Activated T-cell treated with anti-CD3 and anti-CD28 coated beads, Interleukin-2, amount 50 U/mL, for 24 hours (primary cell): ENCODE data around the gene ADAM12.
"Not testable (repeated sequence)": the region's sequence is repeated elsewhere in the genome, so short reads cannot be mapped to it uniquely, and the experiment has no call there.

ENCODE experiments used
- DNase-seq: peaks from one replicate; pipeline ENCODE4 v3.0.0-alpha.2; 2020
- H3K27ac Mint-ChIP-seq: 2 replicates; pipeline ENCODE4 v1.8.0; 2020; ENCODE audit warnings: mild to moderate bottlenecking, mixed read lengths
- H3K27me3 Mint-ChIP-seq: 2 replicates; pipeline ENCODE4 v1.8.0; 2020; ENCODE audit warnings: mixed read lengths
- H3K36me3 Mint-ChIP-seq: 2 replicates; pipeline ENCODE4 v1.8.0; 2020; ENCODE audit warnings: low read depth, mixed read lengths
- H3K4me1 Mint-ChIP-seq: 2 replicates; pipeline ENCODE4 v1.8.0; 2020; ENCODE audit warnings: low read depth, mixed read lengths
- H3K4me3 Mint-ChIP-seq: 2 replicates; pipeline ENCODE4 v1.8.0; 2020; ENCODE audit warnings: mild to moderate bottlenecking, moderate library complexity, mixed read lengths
- H3K9me3 Mint-ChIP-seq: 2 replicates; pipeline ENCODE4 v1.8.0; 2020; ENCODE audit warnings: mixed read lengths

Gene ADAM12

DNA sequence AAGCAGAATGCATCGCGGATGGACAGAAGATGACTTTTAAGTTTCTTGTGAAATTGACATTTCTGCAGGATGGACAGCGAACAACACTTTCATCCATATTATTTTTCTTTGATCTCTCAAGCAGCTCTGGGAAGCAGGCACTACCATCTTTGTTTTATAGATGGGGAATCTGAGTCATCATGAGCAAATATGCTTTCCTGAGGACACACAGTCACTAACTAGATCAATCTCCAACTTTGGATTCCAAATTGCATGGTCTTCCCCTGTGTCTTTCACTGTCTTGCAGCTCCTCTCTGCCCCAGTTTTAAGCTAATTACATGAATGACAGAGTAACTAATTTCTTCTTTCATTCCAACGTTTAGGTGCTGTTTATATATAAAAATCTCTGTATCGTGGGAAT is 201.5 kb downstream of the ADAM12 start:
- no peak overlapping the region for H3K4me3 Mint-ChIP-seq
- H3K27ac Mint-ChIP-seq: no peak overlapping the region
- no peaks in the 10 kb centered on the region for H3K36me3 Mint-ChIP-seq
- H3K4me1 Mint-ChIP-seq: no peaks in the 10 kb centered on the region
- H3K9me3 Mint-ChIP-seq: no peaks in the 10 kb centered on the region
- DNase-seq: no peak
- H3K27me3 Mint-ChIP-seq: peaks cover 6% of the 10 kb centered on the region

DNA sequence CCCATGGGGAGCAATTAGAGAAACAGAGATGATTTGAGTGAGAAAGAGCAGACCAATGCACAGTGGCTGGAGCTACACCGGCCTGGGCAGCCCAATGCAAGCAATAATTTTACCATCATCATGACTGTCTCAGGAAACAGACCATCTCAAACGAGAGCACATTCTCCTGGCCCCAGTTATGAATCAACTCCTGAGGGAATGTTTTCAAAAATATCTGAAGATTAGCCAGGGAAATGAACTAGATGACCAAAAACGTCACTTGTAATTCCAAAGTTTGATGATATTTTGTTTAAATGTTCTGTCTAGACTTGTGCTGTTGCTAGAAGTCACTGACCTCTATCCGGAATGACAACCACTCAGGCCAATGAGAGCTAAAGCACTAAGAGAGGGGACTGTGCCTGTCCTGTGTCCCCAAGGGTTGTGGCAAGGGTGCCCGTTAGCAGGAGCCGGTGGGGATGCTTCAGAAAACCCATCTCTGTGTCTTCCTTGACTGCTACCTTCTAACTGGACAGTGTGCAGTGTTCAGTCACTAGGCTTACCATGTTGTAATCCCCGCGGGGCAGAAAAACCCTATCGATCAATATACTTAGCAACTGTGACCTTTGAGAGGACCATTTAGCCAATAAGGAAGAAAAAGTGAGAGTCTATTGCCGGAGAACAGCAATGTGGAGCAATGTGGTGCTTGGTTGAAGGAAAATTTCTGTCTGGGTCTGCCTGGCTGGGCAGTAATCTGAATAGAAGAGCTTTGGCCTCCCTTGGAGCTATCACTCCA is 202.4 kb downstream of the ADAM12 start:
- Mint-ChIP-seq H3K27ac (no peak overlapping the region), H3K36me3 (no peaks in the 10 kb centered on the region), H3K27me3 (peaks cover 6% of the 10 kb centered on the region), H3K4me3 (no peak overlapping the region), H3K4me1 (no peaks in the 10 kb centered on the region), H3K9me3 (no peaks in the 10 kb centered on the region)
- DNase-seq: no peak

DNA sequence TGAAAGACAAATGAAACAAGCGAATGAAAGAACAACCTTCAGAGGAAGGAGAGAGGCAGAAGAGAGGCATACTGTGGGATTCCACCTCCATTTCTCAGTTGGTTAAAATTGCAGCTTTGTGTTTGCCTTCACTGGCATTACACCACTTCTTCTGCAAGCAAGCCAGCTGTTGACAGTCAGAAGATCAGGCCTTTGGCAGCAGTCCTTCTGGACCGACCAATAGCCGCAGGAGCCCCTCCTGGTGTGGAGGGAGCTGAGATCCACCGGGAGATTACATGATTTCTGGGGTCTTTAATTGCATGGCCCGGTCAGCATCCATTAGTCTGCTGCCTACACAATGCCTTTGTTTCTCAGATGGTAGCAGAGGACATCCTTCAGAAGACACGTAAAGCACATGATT is 206.7 kb downstream of the ADAM12 start:
- no peaks in the 10 kb centered on the region for H3K27me3 Mint-ChIP-seq
- H3K4me3 Mint-ChIP-seq: no peak overlapping the region
- H3K27ac Mint-ChIP-seq: no peak overlapping the region
- no peaks in the 10 kb centered on the region for H3K9me3 Mint-ChIP-seq
- H3K36me3 Mint-ChIP-seq: no peaks in the 10 kb centered on the region
- no peak for DNase-seq
- H3K4me1 Mint-ChIP-seq: no peaks in the 10 kb centered on the region

DNA sequence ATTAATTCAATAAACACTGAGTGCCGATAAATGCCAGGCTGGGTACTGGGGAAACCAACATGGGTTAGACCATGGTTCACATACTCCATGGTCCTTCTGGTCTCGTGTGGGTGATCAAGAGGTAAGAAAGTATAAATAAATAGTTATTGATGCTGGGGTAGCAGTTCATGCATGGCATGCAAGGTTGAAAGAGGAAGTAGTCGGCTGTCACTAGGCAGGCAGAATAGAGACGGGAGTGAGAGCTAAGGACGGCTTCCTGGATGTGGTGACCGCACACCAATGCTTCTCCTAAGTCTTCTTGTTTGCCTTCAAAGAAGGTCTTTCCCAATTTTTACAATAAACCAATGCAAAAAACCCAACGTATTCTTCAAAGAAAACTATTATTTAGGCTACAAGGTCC is 208.6 kb downstream of the ADAM12 start:
- H3K36me3 Mint-ChIP-seq: no peaks in the 10 kb centered on the region
- H3K4me1 Mint-ChIP-seq: no peaks in the 10 kb centered on the region
- H3K9me3 Mint-ChIP-seq: no peaks in the 10 kb centered on the region
- H3K27me3 Mint-ChIP-seq: no peaks in the 10 kb centered on the region
- no peak overlapping the region for H3K27ac Mint-ChIP-seq
- no peak for DNase-seq
- H3K4me3 Mint-ChIP-seq: no peak overlapping the region

DNA sequence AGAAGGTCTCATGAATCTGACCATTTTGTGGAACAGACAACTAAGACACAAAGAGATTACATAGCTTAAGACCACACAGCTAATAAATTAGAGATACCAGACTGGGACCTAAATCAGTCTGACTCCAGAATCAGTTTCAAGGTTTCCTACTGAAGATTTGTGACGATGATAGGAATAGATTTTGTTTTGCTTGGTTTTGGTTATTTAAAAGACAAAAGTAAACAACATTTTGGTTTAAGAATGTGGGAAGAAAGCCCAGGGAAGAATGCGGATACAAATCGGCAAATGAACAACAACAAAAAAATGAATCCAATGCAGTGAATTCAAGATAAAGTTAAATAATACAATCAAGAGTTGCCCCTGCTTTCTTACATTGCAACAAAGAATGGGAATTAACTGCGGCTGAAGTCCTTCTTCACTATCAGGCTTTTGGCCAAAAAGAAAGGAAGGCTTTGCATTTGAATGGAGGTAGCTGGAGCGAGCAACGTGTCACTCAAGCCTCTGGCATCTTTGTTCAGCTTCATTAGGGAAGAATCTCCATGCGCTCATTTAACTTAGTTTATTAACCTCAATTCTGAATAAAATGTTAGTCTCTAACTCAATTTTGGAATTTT is 210.8 kb downstream of the ADAM12 start:
- no peaks in the 10 kb centered on the region for H3K4me1 Mint-ChIP-seq
- no peak for DNase-seq
- no peak overlapping the region for H3K27ac Mint-ChIP-seq
- no peak overlapping the region for H3K4me3 Mint-ChIP-seq
- H3K36me3 Mint-ChIP-seq: no peaks in the 10 kb centered on the region
- H3K27me3 Mint-ChIP-seq: no peaks in the 10 kb centered on the region
- no peaks in the 10 kb centered on the region for H3K9me3 Mint-ChIP-seq

DNA sequence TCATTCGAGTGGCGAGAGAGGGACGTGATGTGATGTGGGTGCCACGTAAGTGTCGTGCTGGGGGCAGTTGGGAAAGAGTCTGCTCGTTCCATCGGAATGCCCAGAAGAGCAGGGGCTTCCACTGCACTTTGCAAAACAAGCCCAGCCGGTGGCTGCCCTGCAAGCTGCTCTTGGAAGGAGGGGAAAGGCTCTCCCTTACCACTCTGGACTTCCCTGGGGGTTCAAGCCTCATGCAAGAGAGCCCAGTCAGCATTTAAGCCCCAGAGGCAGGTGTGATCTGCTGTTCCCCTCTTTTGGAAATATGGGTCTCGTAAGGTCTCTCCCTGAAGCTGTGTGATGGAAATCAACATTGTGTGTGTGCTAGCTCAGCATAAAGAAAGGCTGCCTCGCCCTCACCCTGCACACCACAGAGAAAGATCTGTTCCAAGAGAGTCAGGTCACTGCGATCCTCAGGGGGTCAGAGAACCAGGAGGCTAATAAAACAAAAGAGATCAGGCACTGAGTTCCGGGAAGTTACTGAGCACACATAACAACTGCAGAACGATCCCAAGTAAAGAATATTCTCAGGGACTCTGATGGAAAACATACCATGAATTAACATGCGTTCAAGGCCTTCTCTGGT is 212.5 kb downstream of the ADAM12 start:
- Mint-ChIP-seq H3K9me3 (no peaks in the 10 kb centered on the region), H3K4me1 (no peaks in the 10 kb centered on the region), H3K27ac (no peak overlapping the region), H3K27me3 (no peaks in the 10 kb centered on the region), H3K36me3 (no peaks in the 10 kb centered on the region), H3K4me3 (no peak overlapping the region)
- no peak for DNase-seq

DNA sequence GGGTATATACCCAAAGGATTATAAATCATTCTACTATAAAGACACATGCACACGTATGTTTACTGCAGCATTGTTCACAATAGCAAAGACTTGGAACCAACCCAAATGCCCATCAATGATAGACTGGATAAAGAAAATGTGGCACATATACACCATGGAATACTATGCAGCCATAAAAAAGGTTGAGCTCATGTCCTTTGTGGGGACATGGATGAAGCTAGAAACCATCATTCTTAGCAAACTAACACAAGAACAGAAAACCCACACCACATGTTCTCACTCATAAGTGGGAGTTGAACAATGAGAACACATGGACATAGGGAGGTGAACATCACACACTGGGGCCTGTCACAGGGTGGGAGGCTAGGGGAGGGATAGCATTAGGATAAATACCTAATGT is 215.5 kb downstream of the ADAM12 start:
- not testable (repeated sequence) for H3K27me3 Mint-ChIP-seq, H3K4me1 Mint-ChIP-seq, H3K4me3 Mint-ChIP-seq, H3K27ac Mint-ChIP-seq, DNase-seq, H3K36me3 Mint-ChIP-seq, H3K9me3 Mint-ChIP-seq

DNA sequence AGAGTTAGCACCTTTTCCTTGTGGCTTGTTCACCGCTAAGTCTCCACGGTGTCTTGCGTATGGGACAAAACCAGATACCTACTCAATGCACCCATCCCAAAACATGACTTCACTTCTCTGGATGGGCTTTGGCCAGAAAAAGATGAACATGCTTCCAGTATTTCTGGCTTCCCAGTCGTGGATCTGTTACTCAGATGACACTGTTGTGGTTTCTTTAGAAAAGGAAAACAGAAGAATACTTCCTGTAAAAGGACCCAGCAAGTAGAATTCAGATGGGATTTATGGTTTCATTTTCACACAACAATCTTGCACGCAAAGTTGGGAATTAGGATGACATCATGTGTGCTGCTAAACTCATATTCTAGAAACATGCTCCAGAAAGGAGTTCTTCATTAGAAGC is 216.7 kb downstream of the ADAM12 start:
- no peak for DNase-seq
- Mint-ChIP-seq H3K4me3 (no peak overlapping the region), H3K9me3 (no peaks in the 10 kb centered on the region), H3K27me3 (no peaks in the 10 kb centered on the region), H3K27ac (no peak overlapping the region), H3K4me1 (no peaks in the 10 kb centered on the region), H3K36me3 (no peaks in the 10 kb centered on the region)

DNA sequence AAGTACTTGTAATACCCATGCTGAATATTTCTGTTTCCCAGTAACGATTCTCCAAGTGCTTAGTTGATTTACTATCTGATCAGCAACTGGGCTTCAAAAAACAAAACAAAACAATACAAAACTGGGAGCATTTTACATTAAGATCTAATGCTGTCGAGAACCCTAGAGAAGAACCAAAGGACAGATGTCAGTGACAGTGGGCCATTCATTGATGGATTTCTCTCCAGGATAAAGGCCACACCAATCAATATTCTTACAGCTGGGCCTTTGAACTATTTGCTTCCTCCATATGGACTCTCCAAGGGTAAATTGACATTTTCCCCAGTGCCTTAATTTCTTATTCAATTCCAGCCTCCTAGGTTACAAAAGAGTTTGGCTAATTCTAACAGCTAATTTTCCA is 217.5 kb downstream of the ADAM12 start:
- Mint-ChIP-seq H3K27me3 (no peaks in the 10 kb centered on the region), H3K9me3 (no peaks in the 10 kb centered on the region), H3K4me1 (no peaks in the 10 kb centered on the region), H3K4me3 (no peak overlapping the region), H3K36me3 (no peaks in the 10 kb centered on the region), H3K27ac (no peak overlapping the region)
- DNase-seq: no peak

DNA sequence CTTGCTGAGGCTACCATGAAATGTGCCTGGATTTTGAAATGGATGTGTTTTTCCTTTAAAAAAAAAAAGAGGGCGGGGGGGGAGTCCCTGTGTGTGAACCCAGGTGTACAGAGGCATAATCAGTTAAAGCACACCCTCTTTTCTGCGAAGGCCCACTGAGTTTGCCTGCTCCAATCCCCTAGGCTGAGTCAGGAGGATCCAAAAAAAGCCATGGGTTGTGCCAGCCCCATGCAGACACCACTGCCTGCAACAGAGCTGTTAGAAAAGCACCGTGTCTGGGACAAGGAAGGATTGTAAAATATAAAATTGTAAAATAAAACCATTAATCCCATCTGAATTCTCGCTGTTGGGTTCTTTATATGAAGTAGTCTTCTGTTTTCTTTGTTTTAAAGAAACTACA is 217.9 kb downstream of the ADAM12 start:
- H3K27me3 Mint-ChIP-seq: no peaks in the 10 kb centered on the region

DNA sequence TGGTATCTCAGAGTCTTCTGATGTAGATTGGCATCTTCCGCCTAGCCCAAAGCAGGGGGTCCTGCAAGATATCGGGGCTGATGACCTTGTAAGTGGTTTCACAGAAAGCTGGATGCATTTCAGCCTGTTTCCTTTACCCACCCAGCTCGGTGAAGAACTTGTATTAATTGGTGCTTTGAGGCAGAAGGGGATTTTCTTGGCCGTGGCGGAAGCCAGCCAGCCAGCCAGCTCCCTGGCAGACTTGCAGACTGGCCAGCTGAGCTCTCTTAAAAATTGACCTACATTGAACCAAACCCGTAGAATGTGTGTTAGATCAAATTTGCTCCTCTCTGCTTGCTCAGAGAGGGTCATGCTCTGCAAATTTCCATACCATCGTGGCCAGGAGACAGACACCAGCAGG is 218.4 kb downstream of the ADAM12 start:
- H3K36me3 Mint-ChIP-seq: no peaks in the 10 kb centered on the region

More for the DNA sequence above, 217.9 kb downstream of the ADAM12 start:
- Mint-ChIP-seq H3K4me1 (no peaks in the 10 kb centered on the region), H3K9me3 (no peaks in the 10 kb centered on the region), H3K36me3 (no peaks in the 10 kb centered on the region), H3K27ac (no peak overlapping the region), H3K4me3 (no peak overlapping the region)
- DNase-seq: no peak

DNA sequence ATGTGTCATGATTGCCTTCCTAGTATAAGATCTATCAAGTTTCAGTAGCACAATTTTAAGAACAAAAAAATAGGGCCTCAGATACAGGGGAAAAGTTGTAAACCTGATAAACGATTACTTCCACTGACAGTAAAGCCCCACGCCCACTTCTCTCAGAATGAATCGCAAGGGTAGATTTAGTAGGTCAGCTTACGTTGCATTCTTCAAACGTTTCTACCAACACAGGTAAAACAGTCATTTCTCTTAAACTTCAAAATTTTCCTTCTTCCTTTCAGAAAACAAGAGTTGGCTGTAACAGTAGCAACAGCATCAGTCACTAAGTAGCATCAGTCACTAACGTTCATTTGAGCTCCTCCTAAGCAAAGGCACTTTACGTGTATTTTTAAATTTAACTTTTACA is 221.5 kb downstream of the ADAM12 start:
- Mint-ChIP-seq H3K27ac (no peak overlapping the region), H3K36me3 (no peaks in the 10 kb centered on the region)
- no peak for DNase-seq

More for the DNA sequence above, 218.4 kb downstream of the ADAM12 start:
- no peak overlapping the region for H3K4me3 Mint-ChIP-seq
- H3K9me3 Mint-ChIP-seq: no peaks in the 10 kb centered on the region
- no peak overlapping the region for H3K27ac Mint-ChIP-seq
- no peak for DNase-seq
- no peaks in the 10 kb centered on the region for H3K27me3 Mint-ChIP-seq
- H3K4me1 Mint-ChIP-seq: no peaks in the 10 kb centered on the region

DNA sequence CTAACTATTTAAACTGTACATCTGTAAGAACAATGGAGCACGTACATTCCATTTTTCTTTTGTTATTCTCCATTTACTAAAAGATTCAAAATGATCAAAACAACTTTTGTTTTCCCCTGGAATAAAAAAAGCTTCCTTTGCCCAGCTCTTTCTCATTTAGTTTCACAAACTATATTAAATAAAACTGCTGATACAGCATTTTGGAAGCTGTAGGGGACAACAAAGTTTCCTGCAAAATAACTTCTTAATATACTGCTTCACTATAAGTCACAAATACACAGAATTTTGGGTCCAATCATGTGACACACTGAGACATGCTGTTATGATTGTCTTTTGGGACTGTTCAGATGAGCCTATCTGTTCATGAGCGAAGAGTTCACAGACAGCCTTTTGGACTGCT is 222.4 kb downstream of the ADAM12 start:
- Mint-ChIP-seq H3K36me3 (no peaks in the 10 kb centered on the region), H3K4me1 (no peaks in the 10 kb centered on the region), H3K27me3 (no peaks in the 10 kb centered on the region), H3K4me3 (no peak overlapping the region), H3K9me3 (no peaks in the 10 kb centered on the region), H3K27ac (no peak overlapping the region)
- no peak for DNase-seq

More for the DNA sequence above, 221.5 kb downstream of the ADAM12 start:
- no peaks in the 10 kb centered on the region for H3K9me3 Mint-ChIP-seq
- no peak overlapping the region for H3K4me3 Mint-ChIP-seq
- no peaks in the 10 kb centered on the region for H3K27me3 Mint-ChIP-seq
- no peaks in the 10 kb centered on the region for H3K4me1 Mint-ChIP-seq

DNA sequence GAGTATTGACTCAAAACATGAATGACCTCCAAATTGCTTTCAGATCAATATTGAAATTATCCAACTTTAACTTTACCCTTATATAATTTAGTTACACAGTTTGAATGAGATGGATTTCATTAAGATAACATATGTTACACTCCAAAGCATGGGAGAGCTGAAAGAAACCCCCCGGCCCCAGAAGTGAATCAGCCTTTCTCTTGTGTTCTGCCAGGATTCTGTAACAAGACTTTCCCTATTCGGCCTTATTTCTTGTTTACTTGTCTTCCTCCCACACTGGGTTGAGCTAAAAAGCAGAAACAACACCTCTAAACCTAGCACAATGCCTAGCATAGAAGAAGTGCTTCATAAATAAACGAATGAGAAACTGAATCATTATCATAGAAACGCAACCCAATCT is 224.8 kb downstream of the ADAM12 start:
- Mint-ChIP-seq H3K36me3 (no peaks in the 10 kb centered on the region), H3K27me3 (no peaks in the 10 kb centered on the region), H3K9me3 (no peaks in the 10 kb centered on the region), H3K27ac (no peak overlapping the region), H3K4me3 (no peak overlapping the region), H3K4me1 (no peaks in the 10 kb centered on the region)
- no peak for DNase-seq

DNA sequence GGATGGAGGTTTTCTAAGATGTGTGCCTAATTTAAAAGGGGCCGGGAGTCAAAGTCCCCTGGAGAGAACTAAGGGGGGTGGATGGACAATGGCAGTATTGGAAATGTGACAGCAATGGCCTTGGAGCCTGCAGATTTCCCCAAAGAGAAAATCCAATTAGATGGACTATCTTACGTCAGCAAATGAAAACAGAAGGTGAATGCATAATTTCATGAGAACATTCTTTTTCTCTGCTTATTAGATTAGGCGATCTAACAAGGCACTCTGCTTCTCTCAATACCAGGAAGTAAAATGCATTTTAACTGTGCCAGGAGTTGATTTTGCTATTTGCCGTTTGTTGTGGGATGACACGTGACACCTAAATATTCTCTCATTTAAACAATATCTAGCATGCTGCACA is 226.6 kb downstream of the ADAM12 start:
- Mint-ChIP-seq H3K27ac (no peak overlapping the region), H3K27me3 (peaks cover 2% of the 10 kb centered on the region), H3K36me3 (no peaks in the 10 kb centered on the region), H3K4me3 (no peak overlapping the region), H3K9me3 (no peaks in the 10 kb centered on the region), H3K4me1 (no peaks in the 10 kb centered on the region)
- no peak for DNase-seq
